ENCODE results near the gene KDF1.

The KDF1 gene, protein sequence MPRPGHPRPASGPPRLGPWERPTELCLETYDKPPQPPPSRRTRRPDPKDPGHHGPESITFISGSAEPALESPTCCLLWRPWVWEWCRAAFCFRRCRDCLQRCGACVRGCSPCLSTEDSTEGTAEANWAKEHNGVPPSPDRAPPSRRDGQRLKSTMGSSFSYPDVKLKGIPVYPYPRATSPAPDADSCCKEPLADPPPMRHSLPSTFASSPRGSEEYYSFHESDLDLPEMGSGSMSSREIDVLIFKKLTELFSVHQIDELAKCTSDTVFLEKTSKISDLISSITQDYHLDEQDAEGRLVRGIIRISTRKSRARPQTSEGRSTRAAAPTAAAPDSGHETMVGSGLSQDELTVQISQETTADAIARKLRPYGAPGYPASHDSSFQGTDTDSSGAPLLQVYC

DNA sequence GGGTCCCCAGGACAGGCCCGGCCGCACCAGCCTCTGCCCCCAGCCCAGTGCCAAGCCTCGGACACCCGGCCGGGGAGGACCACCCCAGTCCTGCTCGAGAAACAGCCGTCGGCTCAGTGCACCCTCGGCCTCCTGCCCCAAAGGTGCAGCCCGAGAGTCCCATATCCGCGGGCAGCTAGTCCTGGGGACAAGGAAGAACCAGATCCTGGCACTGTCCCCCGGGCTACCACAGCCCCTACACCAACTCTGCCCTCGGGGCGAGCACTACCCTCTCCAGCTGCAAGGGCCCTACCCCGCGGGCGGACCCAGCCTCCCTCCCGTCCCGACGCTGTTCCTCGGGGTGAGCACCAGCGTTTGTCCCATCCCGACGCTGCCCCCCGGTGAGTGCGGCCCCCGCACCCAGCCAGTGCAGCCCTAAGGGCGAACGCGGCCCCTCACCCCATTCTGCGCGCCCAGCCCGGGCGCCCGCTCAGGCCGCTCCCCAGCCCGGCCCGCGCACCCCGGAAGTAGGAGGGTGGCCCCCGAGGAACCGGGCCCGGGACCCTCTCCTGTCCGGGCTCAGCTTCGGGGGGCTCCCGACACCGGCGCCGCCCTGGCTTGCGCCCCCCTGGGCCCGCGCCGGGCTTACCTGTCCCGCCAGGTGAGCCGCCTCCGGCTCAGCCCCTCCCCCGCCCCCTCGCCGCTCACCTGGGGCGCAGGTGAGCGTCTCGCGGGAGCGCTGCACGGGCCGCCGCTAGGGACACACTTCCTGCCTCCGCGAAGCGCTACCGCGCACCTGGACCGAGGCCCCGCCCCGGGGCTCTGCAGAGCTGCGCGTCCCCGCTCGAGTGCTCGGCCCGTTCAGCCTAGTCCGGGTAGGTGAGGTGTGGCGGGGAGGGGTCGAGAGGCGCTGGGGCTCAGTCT, at the start of gene KDF1:
Gene KDF1 (minus strand): TSS at position 747 of the 903 bp plus-strand sequence. CDS start 8,088 bp downstream, outside the sequence.
- Mint-ChIP-seq H3K9me3 (no peaks in the 10 kb centered on the region), H3K4me3 (peak within 1 kb of the TSS; percentile 77), H3K27me3 (peaks cover 44% of the 10 kb centered on the region), H3K4me1 (ENCODE audit: low read depth) (peaks cover 5% of the 10 kb centered on the region), H3K36me3 (ENCODE audit: low read depth) (no peaks in the 10 kb centered on the region), H3K27ac (peak within 1 kb of the TSS; percentile 54)

DNA sequence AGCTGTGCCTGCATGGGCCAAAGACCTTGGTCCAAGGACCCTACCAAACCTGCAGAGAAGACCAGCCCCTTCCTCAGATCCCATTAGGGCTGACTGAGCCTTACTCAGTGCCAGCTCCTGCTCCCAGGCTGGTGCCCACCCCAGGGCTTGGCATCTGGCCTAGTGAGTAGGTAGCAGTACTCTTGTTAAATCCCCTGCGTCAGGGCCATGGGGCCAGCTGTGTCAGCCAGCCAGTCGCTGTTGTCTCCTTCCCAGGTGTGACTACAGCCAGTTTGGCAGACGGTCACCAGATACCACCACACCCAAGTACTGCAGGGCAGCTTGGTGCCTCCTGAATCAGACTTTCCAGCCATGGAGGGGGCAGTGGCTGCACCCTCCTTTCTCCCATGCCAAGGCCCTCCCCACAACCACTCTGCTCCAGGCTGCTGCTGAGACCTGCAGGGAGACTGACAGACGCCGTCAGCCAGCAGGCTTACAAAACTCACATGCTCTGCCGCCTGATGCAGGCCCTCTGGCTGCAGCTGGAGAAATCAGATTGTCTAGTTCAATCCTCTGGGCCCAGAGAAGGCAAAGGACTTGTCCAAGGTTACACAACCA, 49.4 kb upstream of the KDF1 start:
- Mint-ChIP-seq H3K4me1 (ENCODE audit: low read depth) (peaks cover 7% of the 10 kb centered on the region), H3K27me3 (peaks cover 23% of the 10 kb centered on the region), H3K36me3 (ENCODE audit: low read depth) (no peaks in the 10 kb centered on the region), H3K9me3 (no peaks in the 10 kb centered on the region), H3K27ac (no peak overlapping the region), H3K4me3 (no peak overlapping the region)

- H3K4me3 Mint-ChIP-seq = no peak overlapping the region
- H3K36me3 Mint-ChIP-seq (ENCODE audit: low read depth) = no peaks in the 10 kb centered on the region
- no peak overlapping the region for H3K27ac Mint-ChIP-seq
- H3K27me3 Mint-ChIP-seq = peaks cover 18% of the 10 kb centered on the region
- H3K4me1 Mint-ChIP-seq (ENCODE audit: low read depth) = peaks cover 5% of the 10 kb centered on the region
- no peaks in the 10 kb centered on the region for H3K9me3 Mint-ChIP-seq
Observed at GRCh38 chr1:27007909-27008582, 47.8 kb upstream of the KDF1 start.

DNA sequence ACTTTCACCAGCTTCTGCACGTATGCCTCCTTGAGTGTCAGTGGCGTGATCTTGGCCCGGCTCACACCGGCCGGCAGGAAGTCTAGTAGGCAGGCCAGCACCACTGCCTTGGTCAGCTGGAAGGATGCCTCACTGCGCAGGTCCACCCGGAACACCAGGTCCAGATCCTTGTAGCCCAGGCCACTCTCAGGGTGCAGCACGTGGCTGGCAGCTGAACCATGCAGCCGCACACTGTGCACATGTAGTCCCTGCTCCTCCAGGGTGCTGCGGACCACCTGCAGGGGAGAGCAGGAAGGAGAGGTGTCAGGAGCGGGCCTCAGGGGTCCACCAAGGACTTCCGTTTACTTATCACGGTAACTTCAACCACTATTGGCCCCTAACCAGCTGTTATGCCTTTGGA, 46.4 kb upstream of the KDF1 start:
- Mint-ChIP-seq H3K36me3 (ENCODE audit: low read depth) (no peaks in the 10 kb centered on the region), H3K27me3 (peaks cover 9% of the 10 kb centered on the region), H3K4me3 (no peak overlapping the region), H3K27ac (no peak overlapping the region), H3K4me1 (ENCODE audit: low read depth) (no peaks in the 10 kb centered on the region), H3K9me3 (no peaks in the 10 kb centered on the region)

GRCh38 chr1:27005648-27006496, 45.6 kb upstream of the KDF1 start:
- Mint-ChIP-seq H3K4me1 (ENCODE audit: low read depth) (no peaks in the 10 kb centered on the region), H3K27me3 (peaks cover 4% of the 10 kb centered on the region), H3K4me3 (no peak overlapping the region), H3K27ac (no peak overlapping the region), H3K36me3 (ENCODE audit: low read depth) (no peaks in the 10 kb centered on the region), H3K9me3 (no peaks in the 10 kb centered on the region)

GRCh38 chr1:27005166-27005530, 44.9 kb upstream of the KDF1 start:
- H3K27ac Mint-ChIP-seq = no peak overlapping the region
- H3K9me3 Mint-ChIP-seq = no peaks in the 10 kb centered on the region
- no peaks in the 10 kb centered on the region for H3K4me1 Mint-ChIP-seq (ENCODE audit: low read depth)
- no peaks in the 10 kb centered on the region for H3K36me3 Mint-ChIP-seq (ENCODE audit: low read depth)
- H3K4me3 Mint-ChIP-seq = no peak overlapping the region
- H3K27me3 Mint-ChIP-seq = peaks cover 4% of the 10 kb centered on the region

DNA sequence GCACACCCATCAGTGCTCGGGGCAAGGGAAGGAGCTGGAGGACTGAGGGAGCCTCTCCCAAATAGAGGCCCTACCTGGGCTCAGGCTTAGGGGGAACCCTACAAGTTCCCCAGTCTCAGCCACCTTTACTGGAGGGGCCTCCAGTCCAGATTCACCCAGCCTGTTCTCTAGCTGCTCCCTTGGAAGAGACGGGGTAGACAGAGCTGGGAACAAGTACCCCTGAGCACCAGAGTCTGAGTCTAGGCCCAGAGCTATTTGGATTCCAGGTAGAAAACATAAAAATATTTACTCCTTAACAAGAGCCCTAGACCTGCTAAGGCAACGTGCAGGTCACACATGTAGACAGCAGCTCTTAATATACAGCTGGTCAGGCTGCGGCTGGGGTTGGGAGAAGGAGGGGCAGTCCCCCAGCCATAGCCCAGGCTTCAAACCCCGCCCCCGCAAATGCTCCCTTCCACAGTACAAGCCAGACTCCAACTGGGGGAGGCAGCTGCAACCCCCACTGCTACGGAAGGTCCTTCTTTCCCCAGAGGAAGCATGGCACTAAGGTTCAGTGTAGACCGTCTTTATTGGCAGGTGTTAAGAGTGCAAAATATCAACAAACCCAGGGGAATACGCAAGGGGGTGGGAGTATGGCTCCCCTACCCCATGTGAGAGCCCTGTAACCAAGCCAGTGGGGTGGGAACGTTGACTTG, 44.4 kb upstream of the KDF1 start:
- Mint-ChIP-seq H3K9me3 (no peaks in the 10 kb centered on the region), H3K36me3 (ENCODE audit: low read depth) (no peaks in the 10 kb centered on the region), H3K27me3 (no peaks in the 10 kb centered on the region), H3K27ac (no peak overlapping the region), H3K4me1 (ENCODE audit: low read depth) (no peaks in the 10 kb centered on the region), H3K4me3 (no peak overlapping the region)

DNA sequence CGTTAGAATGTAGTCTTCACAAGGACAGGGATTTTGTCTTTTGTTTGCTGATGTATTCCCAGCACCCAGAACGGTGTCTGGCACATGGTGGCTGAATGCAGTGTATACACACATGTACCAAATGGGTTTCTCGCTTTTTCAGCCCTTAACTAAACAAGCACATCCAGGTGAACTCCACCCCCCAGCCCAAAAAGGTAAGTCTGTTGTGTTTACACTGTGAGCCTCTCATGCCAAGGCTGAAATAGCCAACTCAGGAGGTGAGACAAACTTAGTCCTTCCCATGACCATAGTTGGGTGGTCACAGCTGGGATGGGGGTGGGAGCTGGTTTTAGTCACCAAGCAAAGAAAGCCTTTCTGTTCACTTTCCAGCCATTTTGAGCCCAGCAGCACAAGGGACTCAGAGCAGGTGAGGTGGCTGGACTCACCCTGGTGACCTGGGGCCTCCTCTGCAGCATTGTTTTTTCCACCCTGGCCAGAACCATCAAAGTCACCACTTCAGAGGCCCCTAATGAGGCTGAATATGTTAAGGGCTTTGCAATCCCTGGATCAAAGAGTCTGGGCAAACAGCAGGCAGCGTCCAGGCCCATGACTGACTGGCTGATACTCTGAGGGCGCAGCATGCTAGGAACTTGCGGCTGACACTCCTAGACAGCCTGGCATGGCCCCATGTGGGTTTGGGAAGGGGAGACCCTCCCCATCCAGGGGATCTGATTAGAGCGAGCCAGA, 43.6 kb upstream of the KDF1 start:
- H3K4me3 Mint-ChIP-seq = no peak overlapping the region
- H3K36me3 Mint-ChIP-seq (ENCODE audit: low read depth) = no peaks in the 10 kb centered on the region
- no peak overlapping the region for H3K27ac Mint-ChIP-seq
- H3K27me3 Mint-ChIP-seq = no peaks in the 10 kb centered on the region
- no peaks in the 10 kb centered on the region for H3K9me3 Mint-ChIP-seq
- H3K4me1 Mint-ChIP-seq (ENCODE audit: low read depth) = no peaks in the 10 kb centered on the region

DNA sequence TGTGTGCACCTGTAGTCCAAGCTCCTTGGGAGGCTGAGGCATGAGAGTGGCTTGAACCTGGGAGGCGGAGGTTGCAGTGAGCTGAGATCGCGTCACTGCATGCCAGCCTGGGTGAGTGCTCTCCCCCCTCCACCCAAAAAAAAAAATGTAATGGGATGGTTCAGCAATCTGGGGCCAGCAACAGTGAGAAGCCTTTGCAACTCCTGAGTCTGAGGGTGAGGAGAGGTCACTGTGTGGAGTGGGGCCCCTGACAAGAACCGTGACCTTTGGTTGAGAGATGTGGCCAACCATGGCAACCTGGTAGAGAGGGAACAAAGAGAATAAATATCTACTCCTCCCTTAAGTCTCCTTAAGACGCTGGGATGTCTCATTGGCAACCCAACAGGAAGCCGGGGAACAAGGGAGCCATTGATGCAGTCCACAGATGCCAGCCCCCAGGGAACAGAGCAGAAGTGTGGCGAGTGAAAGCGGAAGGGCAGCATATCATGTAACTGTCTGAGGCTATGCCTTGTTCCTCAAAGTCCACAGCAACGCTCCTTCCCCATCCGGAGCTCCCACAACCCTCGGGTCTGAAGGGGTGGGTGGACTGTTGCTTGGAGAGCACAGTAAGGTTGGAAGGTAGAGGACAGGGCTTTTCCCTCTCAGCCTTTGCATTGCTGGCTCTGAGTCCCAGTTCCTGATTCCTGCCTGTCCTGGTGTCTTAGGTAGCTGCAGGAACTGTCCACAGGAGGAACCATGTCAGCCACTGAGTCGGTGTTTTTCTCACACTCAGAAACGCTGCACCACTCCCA, 41.5 kb upstream of the KDF1 start:
- Mint-ChIP-seq H3K4me3 (no peak overlapping the region), H3K4me1 (ENCODE audit: low read depth) (no peaks in the 10 kb centered on the region), H3K9me3 (no peaks in the 10 kb centered on the region), H3K27me3 (peaks cover 4% of the 10 kb centered on the region), H3K36me3 (ENCODE audit: low read depth) (no peaks in the 10 kb centered on the region), H3K27ac (no peak overlapping the region)

GRCh38 chr1:27000817-27001460, 40.7 kb upstream of the KDF1 start:
- H3K4me3 Mint-ChIP-seq = no peak overlapping the region
- H3K36me3 Mint-ChIP-seq (ENCODE audit: low read depth) = no peaks in the 10 kb centered on the region
- H3K27me3 Mint-ChIP-seq = peaks cover 12% of the 10 kb centered on the region
- H3K4me1 Mint-ChIP-seq (ENCODE audit: low read depth) = no peaks in the 10 kb centered on the region
- no peak overlapping the region for H3K27ac Mint-ChIP-seq
- H3K9me3 Mint-ChIP-seq = no peaks in the 10 kb centered on the region

GRCh38 chr1:27000090-27000816, 40.0 kb upstream of the KDF1 start:
- Mint-ChIP-seq H3K36me3 (ENCODE audit: low read depth) (no peaks in the 10 kb centered on the region), H3K9me3 (no peaks in the 10 kb centered on the region), H3K27me3 (peaks cover 19% of the 10 kb centered on the region), H3K4me1 (ENCODE audit: low read depth) (no peaks in the 10 kb centered on the region), H3K27ac (no peak overlapping the region), H3K4me3 (no peak overlapping the region)
